Calu3 (cell line): ENCODE results near the gene CBS. TPM values are rescaled to one million over a fixed set of nuclear protein-coding genes. Genes with fewer than 3 reads are reported as not detected.

ENCODE experiments used
- BruUV-seq: library from RNA; stranded (reverse); fragments of 400-500 nt; replicated peaks from 2 replicates; lab custom pipeline; 2021; lab: Mats Ljungman, UMichigan
- CTCF ChIA-PET: fragments of 300-600 bp; sonication (Branson Sonifier 250); formaldehyde crosslinking; loops from one replicate; lab custom pipeline; 2022; ENCODE audit warnings: antibody characterized with exemption; lab: Charles Lee
- DNase-seq: peaks from one replicate; pipeline ENCODE4 v3.0.0; 2022
- H3K27ac Mint-ChIP-seq: one replicate; pipeline ENCODE4 v1.8.0; 2022; ENCODE audit warnings: mixed read lengths; ENCODE audit not compliant: unreplicated experiment
- H3K27me3 Mint-ChIP-seq: one replicate; pipeline ENCODE4 v1.8.0; 2022; ENCODE audit warnings: mixed read lengths; ENCODE audit not compliant: unreplicated experiment
- H3K36me3 Mint-ChIP-seq: one replicate; pipeline ENCODE4 v1.8.0; 2022; ENCODE audit warnings: mild to moderate bottlenecking, moderate library complexity, mixed read lengths; ENCODE audit not compliant: insufficient read depth, unreplicated experiment
- H3K4me1 Mint-ChIP-seq: one replicate; pipeline ENCODE4 v1.8.0; 2022; ENCODE audit warnings: mild to moderate bottlenecking, low read depth, mixed read lengths; ENCODE audit not compliant: unreplicated experiment
- H3K4me3 Mint-ChIP-seq: one replicate; pipeline ENCODE4 v1.8.0; 2022; ENCODE audit warnings: mild to moderate bottlenecking, low read depth, moderate library complexity, mixed read lengths; ENCODE audit not compliant: unreplicated experiment
- H3K9me3 Mint-ChIP-seq: one replicate; pipeline ENCODE4 v1.8.0; 2022; ENCODE audit warnings: low read depth, mixed read lengths; ENCODE audit not compliant: unreplicated experiment
- intact Hi-C: fragments of 100-400 bp; cut with micrococcal nuclease; formaldehyde crosslinking; loops from one replicate; pipeline ENCODE4 v1.10.0; 2022; ENCODE audit not compliant: unreplicated experiment
- total RNA-seq: library from RNA; stranded (reverse); gene quantifications from 2 replicates; pipeline ENCODE4 v1.2.3, GENCODE V29; 2022
- TF ChIP-seq, protein P1 (sequence below): fragments of 200-600 bp; IDR thresholded peaks from one replicate; pipeline ENCODE4 v1.8.0; 2022; ENCODE audit warnings: antibody characterized with exemption; ENCODE audit not compliant: unreplicated experiment

Gene CBS
- total RNA-seq, 1 experiment from 2014 or later: 124 TPM

DNA sequence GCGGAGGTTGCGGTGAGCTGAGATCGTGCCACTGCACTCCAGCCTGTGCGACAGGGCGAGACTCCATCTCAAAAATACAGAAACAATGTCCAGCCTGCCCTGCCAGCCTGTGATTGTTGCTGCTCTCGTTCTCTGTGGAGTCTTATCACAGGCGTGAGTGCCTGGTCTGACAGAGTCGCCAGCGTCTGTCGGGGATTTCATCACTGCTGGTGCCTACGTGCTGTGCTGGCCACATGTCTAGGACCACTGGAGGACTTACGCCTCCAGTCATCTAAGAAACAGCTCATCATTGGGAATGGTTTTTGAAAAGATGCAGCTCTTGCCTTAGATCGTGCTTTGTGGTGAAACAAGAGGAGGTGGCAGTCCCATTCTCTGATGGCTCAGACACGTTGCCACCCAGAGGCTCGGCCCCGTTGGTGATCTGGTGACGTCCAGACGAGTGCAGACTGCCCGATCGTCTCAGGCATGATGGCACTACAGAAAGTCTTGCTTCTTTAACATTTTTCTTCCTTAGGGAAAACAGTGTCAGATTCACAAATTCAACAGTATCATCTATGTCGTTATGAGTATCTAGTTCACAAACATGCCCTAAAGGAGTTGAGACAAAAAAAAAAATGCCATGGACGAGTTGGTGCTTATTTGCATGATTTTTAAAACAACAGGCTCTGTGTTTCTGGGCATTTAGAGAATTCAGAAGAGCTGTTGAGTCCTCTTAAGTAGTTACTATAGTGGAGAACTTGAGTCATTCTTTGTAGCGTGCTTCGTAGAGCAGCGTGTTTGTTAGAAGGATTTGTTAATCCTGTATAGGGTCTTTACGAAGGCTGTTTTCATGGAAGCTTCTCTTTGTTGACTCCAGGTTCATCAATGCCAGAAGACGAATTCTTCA lies 47.5 kb downstream of the CBS start:
- TF ChIP-seq, protein P1, sequence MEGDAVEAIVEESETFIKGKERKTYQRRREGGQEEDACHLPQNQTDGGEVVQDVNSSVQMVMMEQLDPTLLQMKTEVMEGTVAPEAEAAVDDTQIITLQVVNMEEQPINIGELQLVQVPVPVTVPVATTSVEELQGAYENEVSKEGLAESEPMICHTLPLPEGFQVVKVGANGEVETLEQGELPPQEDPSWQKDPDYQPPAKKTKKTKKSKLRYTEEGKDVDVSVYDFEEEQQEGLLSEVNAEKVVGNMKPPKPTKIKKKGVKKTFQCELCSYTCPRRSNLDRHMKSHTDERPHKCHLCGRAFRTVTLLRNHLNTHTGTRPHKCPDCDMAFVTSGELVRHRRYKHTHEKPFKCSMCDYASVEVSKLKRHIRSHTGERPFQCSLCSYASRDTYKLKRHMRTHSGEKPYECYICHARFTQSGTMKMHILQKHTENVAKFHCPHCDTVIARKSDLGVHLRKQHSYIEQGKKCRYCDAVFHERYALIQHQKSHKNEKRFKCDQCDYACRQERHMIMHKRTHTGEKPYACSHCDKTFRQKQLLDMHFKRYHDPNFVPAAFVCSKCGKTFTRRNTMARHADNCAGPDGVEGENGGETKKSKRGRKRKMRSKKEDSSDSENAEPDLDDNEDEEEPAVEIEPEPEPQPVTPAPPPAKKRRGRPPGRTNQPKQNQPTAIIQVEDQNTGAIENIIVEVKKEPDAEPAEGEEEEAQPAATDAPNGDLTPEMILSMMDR: no peak
- Mint-ChIP-seq H3K27me3 (no peaks in the 10 kb centered on the region), H3K36me3 (peaks cover 18% of the 10 kb centered on the region), H3K4me3 (no peak overlapping the region), H3K9me3 (no peaks in the 10 kb centered on the region), H3K27ac (no peak overlapping the region), H3K4me1 (no peaks in the 10 kb centered on the region)
- CTCF ChIA-PET: no interaction called here
- intact Hi-C loops: no loop called here
- DNase-seq: no peak
- no TSS peak for BruUV-seq

DNA sequence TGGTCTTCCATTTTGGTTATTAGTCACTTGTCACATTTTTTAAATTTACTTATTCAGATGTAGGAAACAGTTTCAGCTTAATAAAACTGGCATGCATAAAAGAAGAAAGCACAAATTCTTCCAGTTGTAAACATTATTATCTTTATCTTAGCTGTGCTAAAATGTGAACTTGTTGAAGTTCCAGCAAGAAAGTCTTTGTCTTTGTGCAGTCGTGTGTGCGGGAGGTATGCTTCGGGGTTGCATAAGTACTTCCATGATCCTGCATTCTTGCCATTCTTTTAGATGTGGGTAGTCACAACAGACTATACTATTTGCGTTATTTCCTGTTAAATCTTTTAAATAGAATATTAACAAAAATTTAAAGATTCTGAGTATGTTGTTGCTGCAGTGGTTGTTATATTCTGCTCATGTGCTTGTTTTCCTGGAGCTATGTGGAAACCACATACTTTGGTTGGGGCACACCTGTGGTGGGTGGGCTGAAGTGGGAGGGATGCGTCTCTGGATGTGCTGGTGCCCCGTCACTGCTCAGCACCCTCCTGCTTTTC lies 49.9 kb downstream of the CBS start:
- TF ChIP-seq, protein P1: no peak

DNA sequence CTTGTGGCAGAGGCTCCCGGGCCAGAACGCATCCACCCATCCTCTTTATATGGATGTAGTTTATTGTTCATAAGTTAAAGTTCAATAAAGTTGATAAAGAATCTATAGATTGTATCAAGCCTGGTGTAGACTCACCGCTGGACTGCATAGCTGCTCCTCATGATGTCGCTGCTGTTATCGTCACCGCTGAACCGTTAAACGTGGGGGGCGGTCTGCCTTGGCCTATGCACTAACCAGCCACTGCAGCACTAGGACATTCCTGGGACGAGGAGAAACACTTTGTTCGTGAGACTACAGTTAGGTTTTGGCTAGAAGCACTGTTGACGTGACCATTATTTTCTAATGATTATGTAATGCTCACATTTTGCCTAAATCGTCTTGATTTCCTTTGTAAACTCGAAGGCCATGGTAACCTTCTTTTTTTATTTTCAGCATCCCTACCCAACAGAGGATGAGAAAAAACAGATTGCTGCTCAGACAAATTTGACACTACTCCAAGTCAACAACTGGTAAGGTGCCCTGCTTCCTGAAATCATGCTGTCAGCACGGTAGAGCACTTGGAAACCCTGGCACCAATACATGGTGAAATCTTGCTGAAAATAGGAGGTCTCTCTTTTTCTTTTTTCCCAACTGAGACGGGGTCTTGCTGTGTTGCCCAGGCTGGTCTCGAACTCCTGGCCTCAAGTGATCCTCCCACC lies 51.0 kb downstream of the CBS start:
- CTCF ChIA-PET: no interaction called here
- TF ChIP-seq, protein P1: no peak
- no peak overlapping the region for H3K4me3 Mint-ChIP-seq
- H3K27ac Mint-ChIP-seq: no peak overlapping the region
- H3K27me3 Mint-ChIP-seq: no peaks in the 10 kb centered on the region
- intact Hi-C loops: no loop called here
- no peaks in the 10 kb centered on the region for H3K9me3 Mint-ChIP-seq
- no peaks in the 10 kb centered on the region for H3K4me1 Mint-ChIP-seq
- DNase-seq: no peak
- peaks cover 17% of the 10 kb centered on the region for H3K36me3 Mint-ChIP-seq
- BruUV-seq: no TSS peak

More for the DNA sequence above, 49.9 kb downstream of the CBS start:
- Mint-ChIP-seq H3K4me3 (no peak overlapping the region), H3K36me3 (peaks cover 19% of the 10 kb centered on the region), H3K9me3 (no peaks in the 10 kb centered on the region), H3K27ac (no peak overlapping the region), H3K27me3 (no peaks in the 10 kb centered on the region), H3K4me1 (no peaks in the 10 kb centered on the region)
- DNase-seq: no peak
- intact Hi-C loops: no loop called here
- BruUV-seq: no TSS peak
- CTCF ChIA-PET: no interaction called here

DNA sequence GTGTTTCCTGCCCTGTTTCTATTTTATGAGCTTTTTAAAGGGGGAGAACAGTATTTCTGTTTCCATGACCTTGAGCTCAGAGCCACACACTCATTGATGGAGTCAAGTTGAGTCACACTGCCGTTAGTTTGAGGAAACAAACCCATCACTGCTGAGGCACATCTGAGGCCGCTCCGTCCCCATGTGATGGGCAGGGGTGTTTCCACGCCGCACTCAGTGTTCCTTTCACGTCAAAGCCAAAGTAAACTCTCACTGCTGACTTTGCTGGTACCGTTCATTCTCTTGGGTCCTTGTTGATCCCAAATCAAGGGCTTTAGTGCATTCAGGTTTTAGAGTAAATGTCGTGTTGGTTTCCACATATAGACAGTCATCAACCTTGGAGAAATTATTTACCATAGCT lies 52.5 kb downstream of the CBS start:
- no peaks in the 10 kb centered on the region for H3K4me1 Mint-ChIP-seq
- BruUV-seq: no TSS peak
- no peak overlapping the region for H3K4me3 Mint-ChIP-seq
- TF ChIP-seq, protein P1: no peak
- CTCF ChIA-PET: interaction anchor here (0.6 kb wide), 1 partner anchor 9 kb away, joined by 3 read pairs; no protein-coding TSS in a partner anchor
- intact Hi-C loops: no loop called here
- no peak overlapping the region for H3K27ac Mint-ChIP-seq
- no peak for DNase-seq
- H3K36me3 Mint-ChIP-seq: peaks cover 6% of the 10 kb centered on the region
- no peaks in the 10 kb centered on the region for H3K9me3 Mint-ChIP-seq
- no peaks in the 10 kb centered on the region for H3K27me3 Mint-ChIP-seq
